RPMI8226 (cell line): ENCODE data around the gene PLD6.

Source experiments
- DNase-seq: peaks from one replicate; pipeline ENCODE4 v3.0.0-alpha.2; 2015

PLD6 gene

GRCh38 chr17:17152385-17152784 lies 53.7 kb downstream of the PLD6 start:
- DNase-seq: no peak

- no peak for DNase-seq
Measured at GRCh38 chr17:17151962-17152361, 54.2 kb downstream of the PLD6 start.

GRCh38 chr17:17151541-17151940 lies 54.6 kb downstream of the PLD6 start:
- no peak for DNase-seq

GRCh38 chr17:17151055-17151454 lies 55.1 kb downstream of the PLD6 start:
- no peak for DNase-seq
